ENCODE measurements around the gene SNX21. TPM values are rescaled to one million over a fixed set of nuclear protein-coding genes. Genes with fewer than 3 reads are reported as not detected.

Gene SNX21
- polyA plus RNA-seq, 2 of the 4 experiments (the other 2 are of a cell fraction): 4.0 to 7.0 TPM

DNA sequence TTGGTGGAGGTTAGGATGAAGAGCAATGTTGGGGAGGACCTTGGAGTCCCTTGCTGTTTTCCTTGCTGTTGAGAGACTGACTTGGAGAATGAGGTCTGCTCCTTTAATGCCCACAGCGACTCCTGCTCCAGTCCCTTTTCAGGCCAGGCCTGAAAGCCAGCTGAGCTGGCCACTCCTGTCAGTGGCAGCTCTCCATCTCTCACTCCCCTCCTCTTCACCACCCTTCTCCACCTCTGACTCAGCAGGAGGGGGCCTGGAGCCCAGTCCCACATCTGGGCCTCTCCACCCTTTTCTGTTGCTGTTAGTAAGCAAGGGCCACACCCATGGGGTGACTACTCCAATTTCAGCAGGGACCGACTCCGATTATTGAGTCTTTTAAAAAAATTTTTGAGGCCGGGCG is 2.2 kb downstream of the SNX21 start (continued):
- TF ChIP-seq, protein P1, sequence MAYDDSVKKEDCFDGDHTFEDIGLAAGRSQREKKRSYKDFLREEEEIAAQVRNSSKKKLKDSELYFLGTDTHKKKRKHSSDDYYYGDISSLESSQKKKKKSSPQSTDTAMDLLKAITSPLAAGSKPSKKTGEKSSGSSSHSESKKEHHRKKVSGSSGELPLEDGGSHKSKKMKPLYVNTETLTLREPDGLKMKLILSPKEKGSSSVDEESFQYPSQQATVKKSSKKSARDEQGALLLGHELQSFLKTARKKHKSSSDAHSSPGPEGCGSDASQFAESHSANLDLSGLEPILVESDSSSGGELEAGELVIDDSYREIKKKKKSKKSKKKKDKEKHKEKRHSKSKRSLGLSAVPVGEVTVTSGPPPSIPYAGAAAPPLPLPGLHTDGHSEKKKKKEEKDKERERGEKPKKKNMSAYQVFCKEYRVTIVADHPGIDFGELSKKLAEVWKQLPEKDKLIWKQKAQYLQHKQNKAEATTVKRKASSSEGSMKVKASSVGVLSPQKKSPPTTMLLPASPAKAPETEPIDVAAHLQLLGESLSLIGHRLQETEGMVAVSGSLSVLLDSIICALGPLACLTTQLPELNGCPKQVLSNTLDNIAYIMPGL (CRISPR knock-in tag; IDR thresholded peaks at IDR 0.05; ENCODE audit: borderline replicate concordance): no peak
- TF ChIP-seq MAFK (IDR thresholded peaks at IDR 0.05; ENCODE audit: partially characterized antibody) (no peak), MAZ (IDR thresholded peaks at IDR 0.05; ENCODE audit: borderline replicate concordance, low read depth, low read length) (no peak), JUNB (IDR thresholded peaks at IDR 0.05) (no peak)

DNA sequence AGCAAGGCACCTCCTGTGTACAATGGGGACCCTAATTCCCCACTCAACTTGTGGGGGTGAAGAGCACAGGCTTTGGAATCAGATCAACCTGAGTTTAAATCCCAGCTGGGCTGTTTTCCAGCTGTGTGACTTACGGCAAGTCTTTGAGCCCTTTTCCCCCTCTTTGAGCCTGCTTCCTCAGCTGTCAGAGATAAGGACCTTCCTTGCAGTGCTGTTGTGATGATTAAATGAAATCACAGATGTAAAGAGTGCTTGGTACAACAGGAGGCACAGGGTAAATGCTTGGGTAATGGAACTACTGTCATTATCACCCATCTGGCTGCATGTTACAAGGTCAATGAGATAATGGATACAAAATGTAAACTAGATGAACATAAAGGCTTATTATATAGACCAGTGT is 3.2 kb downstream of the SNX21 start:
- WGBS (ENCODE audit: missing lambda C conversion rate): 83% methylated on average over 1 of the region's 1 CpG
- Histone ChIP-seq H3K4me2 (no peak overlapping the region), H3K9me3 (no peaks in the 10 kb centered on the region), H3K4me3 (no peak overlapping the region), H3K4me1 (peaks cover 17% of the 10 kb centered on the region; the same call in 2 of the 3 replicates), H3K27ac (no peak overlapping the region)
- ChIA-PET CTCF (interaction anchor here (1.3 to 1.8 kb wide), 3 partner anchors 9 to 177 kb away, joined by 3 to 6 read pairs (median 3); no protein-coding TSS in a partner anchor), POLR2A (no interaction called here)
- ATAC-seq (no peak), FAIRE-seq (no peak), DNase-seq (ENCODE audit: low read depth in 1 of 2, low spot score in 1 of 2) (no peak)
- TF ChIP-seq, protein P1 (CRISPR knock-in tag; IDR thresholded peaks at IDR 0.05; ENCODE audit: borderline replicate concordance): no peak
- TF ChIP-seq FOSL2 (IDR thresholded peaks at IDR 0.05): no peak
- no peak for TF ChIP-seq FOSL2 (CRISPR knock-in tag; IDR thresholded peaks at IDR 0.05)
- no peak for TF ChIP-seq EP300 (IDR thresholded peaks at IDR 0.05)
- TF ChIP-seq HOXB5 (CRISPR knock-in tag; IDR thresholded peaks at IDR 0.05): no peak
- no peak for TF ChIP-seq RNF2 (IDR thresholded peaks at IDR 0.05; ENCODE audit: borderline replicate concordance, low read depth)
- TF ChIP-seq, protein P2, sequence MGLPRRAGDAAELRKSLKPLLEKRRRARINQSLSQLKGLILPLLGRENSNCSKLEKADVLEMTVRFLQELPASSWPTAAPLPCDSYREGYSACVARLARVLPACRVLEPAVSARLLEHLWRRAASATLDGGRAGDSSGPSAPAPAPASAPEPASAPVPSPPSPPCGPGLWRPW (IDR thresholded peaks at IDR 0.05): no peak
- no peak for TF ChIP-seq ZSCAN20 (CRISPR knock-in tag; IDR thresholded peaks at IDR 0.05)
- no peak for TF ChIP-seq JUN (IDR thresholded peaks at IDR 0.05)
- no peak for TF ChIP-seq NPAS2 (CRISPR knock-in tag; IDR thresholded peaks at IDR 0.05; ENCODE audit: borderline replicate concordance)
- TF ChIP-seq, protein P3, sequence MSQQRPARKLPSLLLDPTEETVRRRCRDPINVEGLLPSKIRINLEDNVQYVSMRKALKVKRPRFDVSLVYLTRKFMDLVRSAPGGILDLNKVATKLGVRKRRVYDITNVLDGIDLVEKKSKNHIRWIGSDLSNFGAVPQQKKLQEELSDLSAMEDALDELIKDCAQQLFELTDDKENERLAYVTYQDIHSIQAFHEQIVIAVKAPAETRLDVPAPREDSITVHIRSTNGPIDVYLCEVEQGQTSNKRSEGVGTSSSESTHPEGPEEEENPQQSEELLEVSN (IDR thresholded peaks at IDR 0.05; ENCODE audit: borderline replicate concordance, low read depth): no peak
- no peak for TF ChIP-seq RARB (CRISPR knock-in tag; IDR thresholded peaks at IDR 0.05)
- no peak for TF ChIP-seq CEBPB (IDR thresholded peaks at IDR 0.05)
- no peak for TF ChIP-seq FOSB (CRISPR knock-in tag; IDR thresholded peaks at IDR 0.05)
- TF ChIP-seq, protein P4, sequence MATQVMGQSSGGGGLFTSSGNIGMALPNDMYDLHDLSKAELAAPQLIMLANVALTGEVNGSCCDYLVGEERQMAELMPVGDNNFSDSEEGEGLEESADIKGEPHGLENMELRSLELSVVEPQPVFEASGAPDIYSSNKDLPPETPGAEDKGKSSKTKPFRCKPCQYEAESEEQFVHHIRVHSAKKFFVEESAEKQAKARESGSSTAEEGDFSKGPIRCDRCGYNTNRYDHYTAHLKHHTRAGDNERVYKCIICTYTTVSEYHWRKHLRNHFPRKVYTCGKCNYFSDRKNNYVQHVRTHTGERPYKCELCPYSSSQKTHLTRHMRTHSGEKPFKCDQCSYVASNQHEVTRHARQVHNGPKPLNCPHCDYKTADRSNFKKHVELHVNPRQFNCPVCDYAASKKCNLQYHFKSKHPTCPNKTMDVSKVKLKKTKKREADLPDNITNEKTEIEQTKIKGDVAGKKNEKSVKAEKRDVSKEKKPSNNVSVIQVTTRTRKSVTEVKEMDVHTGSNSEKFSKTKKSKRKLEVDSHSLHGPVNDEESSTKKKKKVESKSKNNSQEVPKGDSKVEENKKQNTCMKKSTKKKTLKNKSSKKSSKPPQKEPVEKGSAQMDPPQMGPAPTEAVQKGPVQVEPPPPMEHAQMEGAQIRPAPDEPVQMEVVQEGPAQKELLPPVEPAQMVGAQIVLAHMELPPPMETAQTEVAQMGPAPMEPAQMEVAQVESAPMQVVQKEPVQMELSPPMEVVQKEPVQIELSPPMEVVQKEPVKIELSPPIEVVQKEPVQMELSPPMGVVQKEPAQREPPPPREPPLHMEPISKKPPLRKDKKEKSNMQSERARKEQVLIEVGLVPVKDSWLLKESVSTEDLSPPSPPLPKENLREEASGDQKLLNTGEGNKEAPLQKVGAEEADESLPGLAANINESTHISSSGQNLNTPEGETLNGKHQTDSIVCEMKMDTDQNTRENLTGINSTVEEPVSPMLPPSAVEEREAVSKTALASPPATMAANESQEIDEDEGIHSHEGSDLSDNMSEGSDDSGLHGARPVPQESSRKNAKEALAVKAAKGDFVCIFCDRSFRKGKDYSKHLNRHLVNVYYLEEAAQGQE (IDR thresholded peaks at IDR 0.05): no peak
- no peak for TF ChIP-seq ZC3H11A (IDR thresholded peaks at IDR 0.05)
- no peak for TF ChIP-seq HEYL (CRISPR knock-in tag; IDR thresholded peaks at IDR 0.05)
- no peak for TF ChIP-seq HDAC2 (IDR thresholded peaks at IDR 0.05)
- TF ChIP-seq, protein P5, sequence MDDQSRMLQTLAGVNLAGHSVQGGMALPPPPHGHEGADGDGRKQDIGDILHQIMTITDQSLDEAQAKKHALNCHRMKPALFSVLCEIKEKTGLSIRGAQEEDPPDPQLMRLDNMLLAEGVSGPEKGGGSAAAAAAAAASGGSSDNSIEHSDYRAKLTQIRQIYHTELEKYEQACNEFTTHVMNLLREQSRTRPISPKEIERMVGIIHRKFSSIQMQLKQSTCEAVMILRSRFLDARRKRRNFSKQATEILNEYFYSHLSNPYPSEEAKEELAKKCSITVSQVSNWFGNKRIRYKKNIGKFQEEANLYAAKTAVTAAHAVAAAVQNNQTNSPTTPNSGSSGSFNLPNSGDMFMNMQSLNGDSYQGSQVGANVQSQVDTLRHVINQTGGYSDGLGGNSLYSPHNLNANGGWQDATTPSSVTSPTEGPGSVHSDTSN (IDR thresholded peaks at IDR 0.05): no peak
- TF ChIP-seq, protein P6, sequence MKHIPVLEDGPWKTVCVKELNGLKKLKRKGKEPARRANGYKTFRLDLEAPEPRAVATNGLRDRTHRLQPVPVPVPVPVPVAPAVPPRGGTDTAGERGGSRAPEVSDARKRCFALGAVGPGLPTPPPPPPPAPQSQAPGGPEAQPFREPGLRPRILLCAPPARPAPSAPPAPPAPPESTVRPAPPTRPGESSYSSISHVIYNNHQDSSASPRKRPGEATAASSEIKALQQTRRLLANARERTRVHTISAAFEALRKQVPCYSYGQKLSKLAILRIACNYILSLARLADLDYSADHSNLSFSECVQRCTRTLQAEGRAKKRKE (CRISPR knock-in tag; IDR thresholded peaks at IDR 0.05; ENCODE audit: low read depth): no peak

Measured in A549 (cell line).